K562 (cell line): ENCODE measurements around the gene RUVBL2. TPM values are rescaled to one million over a fixed set of nuclear protein-coding genes. Genes with fewer than 3 reads are reported as not detected.
A peak's percentile ranks its signal among the peaks of the same experiment; 100 is the strongest.

Experiments used
- ADNP ChIP-seq: fragments of 200-800 bp; sonication (Bioruptor generic); IDR thresholded peaks from 2 replicates; pipeline ENCODE4 v1.6.1; 2016; ENCODE audit warnings: missing genetic modification characterization, missing compliant biosample characterization
- ARHGAP35 ChIP-seq: fragments of 450-650 bp; IDR thresholded peaks from 2 replicates; pipeline ENCODE4 v1.6.1; 2018; ENCODE audit not compliant: partially characterized antibody
- BRF1 ChIP-seq: IDR thresholded peaks from 3 replicates; pipeline ENCODE4 v1.6.1; 2011; ENCODE audit warnings: borderline replicate concordance, mild to moderate bottlenecking; ENCODE audit not compliant: insufficient read length; ENCODE audit errors: extremely low read depth
- CTCFL ChIP-seq: IDR thresholded peaks from 2 replicates; pipeline ENCODE4 v1.6.1; 2011; ENCODE audit warnings: borderline replicate concordance, low read depth, mild to moderate bottlenecking, moderate library complexity, low read length; ENCODE audit not compliant: insufficient read depth, poor library complexity, severe bottlenecking
- EHMT2 ChIP-seq: fragments of 450-650 bp; IDR thresholded peaks from 2 replicates; pipeline ENCODE4 v1.6.1; 2018; ENCODE audit warnings: antibody characterized with exemption
- HNRNPLL ChIP-seq: fragments of 200-400 bp; formaldehyde crosslinking; IDR thresholded peaks from 2 replicates; pipeline ENCODE4 v1.6.1; 2017; ENCODE audit warnings: low read length, low read depth, mild to moderate bottlenecking; ENCODE audit not compliant: poor library complexity, severe bottlenecking
- KLF10 ChIP-seq: fragments of 250-450 bp; sonication (Bioruptor Pico); IDR thresholded peaks from 2 replicates; pipeline ENCODE4 v1.6.1; 2021; ENCODE audit warnings: matching md5 sums
- KLF6 ChIP-seq: fragments of 250-450 bp; sonication (Bioruptor Pico); IDR thresholded peaks from 2 replicates; pipeline ENCODE4 v1.4.0; 2020; ENCODE audit warnings: mild to moderate bottlenecking, moderate library complexity, borderline replicate concordance
- NR2C1 ChIP-seq, 2 experiments: fragments of 450-650 bp; IDR thresholded peaks; 2 replicates each; pipeline ENCODE4 v1.6.1; 2017; ENCODE audit warnings: mild to moderate bottlenecking in 2 of 2, antibody characterized with exemption in 1 of 2, inconsistent platforms in 1 of 2, missing compliant biosample characterization in 1 of 2, missing genetic modification characterization in 1 of 2
- PML ChIP-seq: IDR thresholded peaks from 2 replicates; pipeline ENCODE4 v1.6.1; 2012; ENCODE audit warnings: low read length, inconsistent platforms
- TAF1 ChIP-seq: IDR thresholded peaks from 2 replicates; pipeline ENCODE4 v1.6.1; 2011; ENCODE audit warnings: mild to moderate bottlenecking, low read length, moderate library complexity; ENCODE audit not compliant: insufficient read depth, control insufficient read depth, severe bottlenecking; ENCODE audit errors: extremely low read depth
- TRIM24 ChIP-seq, 2 experiments: fragments of 450-650 bp; IDR thresholded peaks; 2 replicates each; pipeline ENCODE4 v1.6.1; 2016
- ZNF395 ChIP-seq: fragments of 200-800 bp; sonication (Bioruptor generic); IDR thresholded peaks from 2 replicates; pipeline ENCODE4 v1.6.1; 2017; ENCODE audit warnings: missing genetic modification characterization, missing compliant biosample characterization
- polyA plus RNA-seq, 8 experiments: library from polyadenylated mRNA; depleted of rRNA in 4 of 8; stranded (reverse) in 5 of 8; unstranded in 3 of 8; fragments of >200 nt; fragmentation: Nextera tagmentation in 2 of 8; fragmentation: Illumina TruSeq in 1 of 8; extraction: Ambion mirVana in 2 of 8; extraction: Trizol in 1 of 8; gene quantifications; 2 replicates each; pipeline versions ENCODE4 v1.2.1 to v1.2.3, GENCODE V29; 2011 to 2014; ENCODE audit warnings: inconsistent platforms in 1 of 8, missing spikeins in 1 of 8
- total RNA-seq, 7 experiments: library from RNA; depleted of rRNA in 6 of 7; stranded (reverse); fragments of >200 nt in 6 of 7; fragmentation: Illumina TruSeq in 2 of 7; extraction: Trizol in 2 of 7; gene quantifications; 2 replicates each; pipeline versions ENCODE4 v1.2.1 to v1.2.3, GENCODE V29; 2011 to 2021; ENCODE audit warnings: low replicate concordance in 1 of 7
- TF ChIP-seq, protein P1 (sequence below): sonication (generic); formaldehyde crosslinking; IDR thresholded peaks from 2 replicates; pipeline ENCODE4 v1.8.0; 2022; ENCODE audit warnings: mild to moderate bottlenecking, missing genetic modification reagents
- TF ChIP-seq, protein P2 (sequence below): fragments of 250-450 bp; sonication (Bioruptor Pico); IDR thresholded peaks from 2 replicates; pipeline ENCODE4 v1.4.0; 2020; ENCODE audit warnings: borderline replicate concordance

Gene RUVBL2
- total and polyA plus RNA-seq, 9 of the 15 experiments (the other 6 are each of a cell fraction or from before 2014, with no cell fraction given): 71.4 to 453 (median 237) TPM

- TF ChIP-seq, protein P1, sequence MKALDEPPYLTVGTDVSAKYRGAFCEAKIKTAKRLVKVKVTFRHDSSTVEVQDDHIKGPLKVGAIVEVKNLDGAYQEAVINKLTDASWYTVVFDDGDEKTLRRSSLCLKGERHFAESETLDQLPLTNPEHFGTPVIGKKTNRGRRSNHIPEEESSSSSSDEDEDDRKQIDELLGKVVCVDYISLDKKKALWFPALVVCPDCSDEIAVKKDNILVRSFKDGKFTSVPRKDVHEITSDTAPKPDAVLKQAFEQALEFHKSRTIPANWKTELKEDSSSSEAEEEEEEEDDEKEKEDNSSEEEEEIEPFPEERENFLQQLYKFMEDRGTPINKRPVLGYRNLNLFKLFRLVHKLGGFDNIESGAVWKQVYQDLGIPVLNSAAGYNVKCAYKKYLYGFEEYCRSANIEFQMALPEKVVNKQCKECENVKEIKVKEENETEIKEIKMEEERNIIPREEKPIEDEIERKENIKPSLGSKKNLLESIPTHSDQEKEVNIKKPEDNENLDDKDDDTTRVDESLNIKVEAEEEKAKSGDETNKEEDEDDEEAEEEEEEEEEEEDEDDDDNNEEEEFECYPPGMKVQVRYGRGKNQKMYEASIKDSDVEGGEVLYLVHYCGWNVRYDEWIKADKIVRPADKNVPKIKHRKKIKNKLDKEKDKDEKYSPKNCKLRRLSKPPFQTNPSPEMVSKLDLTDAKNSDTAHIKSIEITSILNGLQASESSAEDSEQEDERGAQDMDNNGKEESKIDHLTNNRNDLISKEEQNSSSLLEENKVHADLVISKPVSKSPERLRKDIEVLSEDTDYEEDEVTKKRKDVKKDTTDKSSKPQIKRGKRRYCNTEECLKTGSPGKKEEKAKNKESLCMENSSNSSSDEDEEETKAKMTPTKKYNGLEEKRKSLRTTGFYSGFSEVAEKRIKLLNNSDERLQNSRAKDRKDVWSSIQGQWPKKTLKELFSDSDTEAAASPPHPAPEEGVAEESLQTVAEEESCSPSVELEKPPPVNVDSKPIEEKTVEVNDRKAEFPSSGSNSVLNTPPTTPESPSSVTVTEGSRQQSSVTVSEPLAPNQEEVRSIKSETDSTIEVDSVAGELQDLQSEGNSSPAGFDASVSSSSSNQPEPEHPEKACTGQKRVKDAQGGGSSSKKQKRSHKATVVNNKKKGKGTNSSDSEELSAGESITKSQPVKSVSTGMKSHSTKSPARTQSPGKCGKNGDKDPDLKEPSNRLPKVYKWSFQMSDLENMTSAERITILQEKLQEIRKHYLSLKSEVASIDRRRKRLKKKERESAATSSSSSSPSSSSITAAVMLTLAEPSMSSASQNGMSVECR (CRISPR knock-in tag): no peak
- TF ChIP-seq EHMT2 (no peak), PML (no peak), KLF10 (CRISPR knock-in tag) (no peak), ADNP (no peak), CTCFL (no peak), ZNF395 (no peak), ARHGAP35 (no peak), HNRNPLL (no peak), BRF1 (no peak), TAF1 (no peak), TRIM24 (IDR thresholded peaks at IDR 0.05) (no peak), KLF6 (CRISPR knock-in tag) (no peak), NR2C1 (IDR thresholded peaks at IDR 0.05) (no peak), NR2C1 (tag; IDR thresholded peaks at IDR 0.05) (peak; percentile 56)
- TF ChIP-seq, protein P2, sequence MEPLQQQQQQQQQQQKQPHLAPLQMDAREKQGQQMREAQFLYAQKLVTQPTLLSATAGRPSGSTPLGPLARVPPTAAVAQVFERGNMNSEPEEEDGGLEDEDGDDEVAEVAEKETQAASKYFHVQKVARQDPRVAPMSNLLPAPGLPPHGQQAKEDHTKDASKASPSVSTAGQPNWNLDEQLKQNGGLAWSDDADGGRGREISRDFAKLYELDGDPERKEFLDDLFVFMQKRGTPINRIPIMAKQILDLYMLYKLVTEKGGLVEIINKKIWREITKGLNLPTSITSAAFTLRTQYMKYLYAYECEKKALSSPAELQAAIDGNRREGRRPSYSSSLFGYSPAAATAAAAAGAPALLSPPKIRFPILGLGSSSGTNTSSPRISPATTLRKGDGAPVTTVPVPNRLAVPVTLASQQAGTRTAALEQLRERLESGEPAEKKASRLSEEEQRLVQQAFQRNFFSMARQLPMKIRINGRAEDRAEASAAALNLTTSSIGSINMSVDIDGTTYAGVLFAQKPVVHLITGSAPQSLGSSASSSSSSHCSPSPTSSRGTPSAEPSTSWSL (CRISPR knock-in tag): no peak
Measured at GRCh38 chr19:48950159-48950558, 43.5 kb upstream of the RUVBL2 start (continued).
